K562 (cell line): ENCODE results near the gene RREB1. TPM values are rescaled to one million over a fixed set of nuclear protein-coding genes. Genes with fewer than 3 reads are reported as not detected.

Experiments
- ARID1B ChIP-seq: fragments of 450-650 bp; IDR thresholded peaks from 2 replicates; pipeline ENCODE4 v1.6.1; 2016; ENCODE audit warnings: antibody characterized with exemption, mild to moderate bottlenecking, inconsistent platforms
- ATF4 ChIP-seq: fragments of 450-650 bp; formaldehyde crosslinking; IDR thresholded peaks from 2 replicates; pipeline ENCODE4 v1.4.0; 2022; ENCODE audit warnings: mild to moderate bottlenecking, moderate library complexity
- ATF6 ChIP-seq: sonication (generic); formaldehyde crosslinking; IDR thresholded peaks from 2 replicates; pipeline ENCODE4 v1.4.0; 2020; ENCODE audit warnings: mild to moderate bottlenecking, missing genetic modification reagents
- BRF1 ChIP-seq: IDR thresholded peaks from 3 replicates; pipeline ENCODE4 v1.6.1; 2011; ENCODE audit warnings: borderline replicate concordance, mild to moderate bottlenecking; ENCODE audit not compliant: insufficient read length; ENCODE audit errors: extremely low read depth
- CEBPZ ChIP-seq: fragments of 150-350 bp; IDR thresholded peaks from 2 replicates; pipeline ENCODE4 v1.6.1; 2014; ENCODE audit warnings: low read depth, mild to moderate bottlenecking, low read length, borderline replicate concordance
- POLR2H ChIP-seq: IDR thresholded peaks from 2 replicates; pipeline ENCODE4 v1.6.1; 2016; ENCODE audit warnings: missing genetic modification characterization, low read depth, mild to moderate bottlenecking, control low read depth, missing compliant biosample characterization, moderate library complexity
- RBM14 ChIP-seq: fragments of 200-400 bp; formaldehyde crosslinking; IDR thresholded peaks from 2 replicates; pipeline ENCODE4 v1.6.1; 2018; ENCODE audit warnings: low read depth, mild to moderate bottlenecking, low read length, moderate library complexity, borderline replicate concordance; ENCODE audit not compliant: insufficient read depth
- TCF15 ChIP-seq: fragments of 250-450 bp; sonication (Bioruptor Pico); IDR thresholded peaks from 2 replicates; pipeline ENCODE4 v1.8.0; 2022; ENCODE audit warnings: moderate library complexity, mild to moderate bottlenecking, inconsistent platforms
- YBX1 ChIP-seq: fragments of 450-650 bp; IDR thresholded peaks from 2 replicates; pipeline ENCODE4 v1.7.1; 2016; ENCODE audit warnings: mild to moderate bottlenecking
- ZNF407 ChIP-seq: fragments of 450-650 bp; IDR thresholded peaks from 2 replicates; pipeline ENCODE4 v1.6.1; 2016; ENCODE audit warnings: low read depth
- polyA plus RNA-seq, 8 experiments: library from polyadenylated mRNA; depleted of rRNA in 4 of 8; stranded (reverse) in 5 of 8; unstranded in 3 of 8; fragments of >200 nt; fragmentation: Nextera tagmentation in 2 of 8; fragmentation: Illumina TruSeq in 1 of 8; extraction: Ambion mirVana in 2 of 8; extraction: Trizol in 1 of 8; gene quantifications; 2 replicates each; pipeline versions ENCODE4 v1.2.1 to v1.2.3, GENCODE V29; 2011 to 2014; ENCODE audit warnings: inconsistent platforms in 1 of 8, missing spikeins in 1 of 8
- total RNA-seq, 7 experiments: library from RNA; depleted of rRNA in 6 of 7; stranded (reverse); fragments of >200 nt in 6 of 7; fragmentation: Illumina TruSeq in 2 of 7; extraction: Trizol in 2 of 7; gene quantifications; 2 replicates each; pipeline versions ENCODE4 v1.2.1 to v1.2.3, GENCODE V29; 2011 to 2021; ENCODE audit warnings: low replicate concordance in 1 of 7

Gene RREB1
- total and polyA plus RNA-seq, 9 of the 15 experiments (the other 6 are each of a cell fraction or from before 2014, with no cell fraction given), result 3.3 to 64.2 (median 19.3) TPM

GRCh38 chr6:7165002-7165889, 57.5 kb downstream of the RREB1 start (continued):
- TF ChIP-seq ZNF407, result no peak
- TF ChIP-seq ATF6, result no peak; the same call in 1 of the 2 replicates
- TF ChIP-seq YBX1, result no peak
- TF ChIP-seq CEBPZ, result no peak
- no peak for TF ChIP-seq BRF1
- peak; percentile 98 for TF ChIP-seq ARID1B
- no peak for TF ChIP-seq RBM14
- TF ChIP-seq POLR2H (tag), result peak; percentile 82
- TF ChIP-seq TCF15 (CRISPR knock-in tag), result no peak
- TF ChIP-seq ATF4, result peak; percentile 54
